ENCODE measurements around the gene ACO1.
A peak's percentile ranks its signal among the peaks of the same experiment; 100 is the strongest.

The ACO1 gene

GRCh38 chr9:32497921-32498320 lies 113.5 kb downstream of the ACO1 start:
- DNase-seq = no peak

- peak; percentile 68 for DNase-seq
These were observed 116.3 kb downstream of the ACO1 start for GRCh38 chr9:32500768-32501167.

GRCh38 chr9:32501868-32502267 lies 117.4 kb downstream of the ACO1 start:
- no peak for DNase-seq

DNA sequence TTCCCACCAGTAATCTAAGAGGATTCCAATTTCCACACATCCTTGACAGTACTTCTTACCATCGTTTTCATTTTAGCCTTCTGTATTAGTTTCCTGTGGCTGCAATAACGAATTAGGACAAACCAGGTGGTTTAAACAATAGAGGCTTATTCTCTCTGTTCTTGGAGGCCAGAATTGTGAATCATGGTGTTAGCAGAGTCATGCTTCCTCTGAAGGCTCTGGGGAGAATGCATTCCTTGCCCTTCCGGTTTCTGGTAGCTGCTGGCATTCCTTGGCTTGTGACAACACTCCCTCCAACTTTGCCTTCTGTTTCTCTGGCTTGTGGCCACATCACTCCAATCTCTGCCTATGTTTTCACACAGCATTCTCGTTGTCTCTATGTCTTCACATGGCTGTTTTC lies 118.0 kb downstream of the ACO1 start:
- DNase-seq = peak; percentile 94

DNA sequence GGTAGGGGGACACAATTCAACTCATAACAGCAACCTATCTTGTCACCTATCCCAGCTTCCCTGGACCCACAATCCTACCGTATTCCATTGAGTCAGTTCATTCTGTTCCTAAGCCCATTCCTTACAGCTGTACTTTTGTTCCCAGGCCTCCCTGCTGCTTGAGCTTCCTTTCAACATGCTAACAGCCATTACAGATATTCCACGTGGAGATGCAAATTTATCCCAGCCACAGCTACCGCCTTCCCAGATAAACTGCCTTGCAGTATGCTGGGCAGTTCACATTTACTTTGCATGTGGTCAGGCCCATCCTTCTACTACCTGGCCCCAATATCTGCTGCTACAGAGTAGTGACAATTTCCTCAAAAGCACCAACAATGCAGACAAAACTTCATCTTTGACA lies 118.6 kb downstream of the ACO1 start:
- no peak for DNase-seq

Data from fibroblast of skin of back (primary cell).